Activated T-cell treated with anti-CD3 and anti-CD28 coated beads for 24 hours (primary cell): ENCODE measurements around the gene MARCHF4.
"Not testable (repeated sequence)": the region's sequence is repeated elsewhere in the genome, so short reads cannot be mapped to it uniquely, and the experiment has no call there.

Experiments
- DNase-seq: peaks from one replicate; pipeline ENCODE4 v3.0.0-alpha.2; 2020; ENCODE audit warnings: low read depth

Gene MARCHF4

GRCh38 chr2:216392018-216392562 is 19.8 kb upstream of the MARCHF4 start:
- DNase-seq: no peak

DNA sequence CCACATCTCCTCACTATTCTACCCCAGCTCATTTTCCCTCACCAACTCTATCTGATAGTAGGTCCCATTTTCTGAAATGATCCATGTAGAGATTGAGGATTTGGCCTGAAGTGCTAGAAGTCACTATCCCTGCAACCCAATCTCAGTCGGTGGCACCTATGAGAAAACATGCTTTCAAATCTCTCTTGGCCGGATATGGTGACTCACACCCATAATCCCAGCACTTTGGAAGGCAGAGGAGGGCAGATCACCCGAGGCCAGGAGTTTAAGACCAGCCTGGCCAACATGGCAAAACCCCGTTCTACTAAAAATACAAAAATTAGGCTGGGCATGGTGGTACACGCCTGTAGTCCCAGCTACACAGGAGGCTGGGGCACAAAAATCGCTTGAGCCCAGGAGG is 19.1 kb upstream of the MARCHF4 start:
- no peak for DNase-seq

DNA sequence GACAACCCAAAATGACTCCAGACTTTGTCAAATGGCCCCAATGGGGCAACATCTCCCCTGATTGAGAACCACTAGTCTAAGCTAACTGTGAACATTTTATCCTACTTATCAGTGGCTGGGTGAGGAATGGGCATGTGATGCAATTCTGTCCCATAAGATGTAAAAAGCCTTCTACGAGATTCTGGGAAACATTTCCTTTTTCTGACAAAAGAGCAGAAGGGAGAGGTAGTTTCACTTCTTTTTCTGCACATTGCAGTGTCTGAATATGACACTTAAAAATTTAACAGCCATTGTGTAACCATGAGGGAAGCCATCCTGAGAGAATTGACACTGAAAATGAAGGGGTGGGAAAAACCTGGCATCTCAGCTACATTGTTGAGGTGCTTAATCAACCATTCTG is 17.3 kb upstream of the MARCHF4 start:
- DNase-seq: no peak

- DNase-seq: no peak
These were observed 16.0 kb upstream of the MARCHF4 start for GRCh38 chr2:216388046-216388884.

- DNase-seq: no peak
These were observed 15.0 kb upstream of the MARCHF4 start for GRCh38 chr2:216387262-216387661.

- no peak for DNase-seq
These were observed 13.2 kb upstream of the MARCHF4 start for GRCh38 chr2:216385478-216385877.

DNA sequence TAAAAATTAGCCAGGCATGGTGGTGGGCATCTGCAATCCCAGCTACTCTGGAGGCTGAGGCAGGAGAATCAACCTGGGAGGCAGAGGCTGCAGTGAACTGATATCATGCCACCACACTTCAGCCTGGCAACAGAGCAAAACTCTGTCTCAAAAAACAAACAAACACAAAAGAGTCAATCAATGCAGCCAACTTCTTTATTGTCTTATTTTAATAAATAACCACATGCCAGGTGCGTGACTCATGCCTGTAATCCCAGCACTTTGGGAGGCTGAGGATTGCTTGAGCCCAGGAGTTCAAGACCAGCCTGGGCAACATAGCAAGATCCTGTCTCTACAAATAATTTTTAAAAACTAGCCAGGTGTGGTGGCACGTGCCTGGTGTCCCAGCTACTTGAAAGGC is 12.1 kb upstream of the MARCHF4 start:
- not testable (repeated sequence) for DNase-seq

DNA sequence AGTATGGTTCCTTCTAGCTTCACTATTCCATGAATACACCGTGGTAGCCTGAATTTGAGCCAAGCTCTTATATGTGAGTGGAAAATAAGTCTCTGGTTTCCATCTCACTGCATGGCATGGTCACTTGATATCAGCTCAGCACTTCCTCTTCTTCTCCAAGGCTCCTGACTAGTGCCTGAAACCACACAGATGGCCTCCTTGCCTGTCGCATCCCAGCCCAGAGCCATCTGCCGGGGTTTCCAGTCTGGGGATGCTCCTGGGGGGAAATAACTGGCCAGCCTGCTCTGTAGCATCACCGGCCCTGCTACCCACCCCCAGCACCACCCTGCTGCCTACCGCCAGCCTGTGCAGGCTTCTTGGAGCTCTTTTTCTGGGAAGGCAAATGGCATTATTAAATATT is 7.7 kb upstream of the MARCHF4 start:
- DNase-seq: no peak

DNA sequence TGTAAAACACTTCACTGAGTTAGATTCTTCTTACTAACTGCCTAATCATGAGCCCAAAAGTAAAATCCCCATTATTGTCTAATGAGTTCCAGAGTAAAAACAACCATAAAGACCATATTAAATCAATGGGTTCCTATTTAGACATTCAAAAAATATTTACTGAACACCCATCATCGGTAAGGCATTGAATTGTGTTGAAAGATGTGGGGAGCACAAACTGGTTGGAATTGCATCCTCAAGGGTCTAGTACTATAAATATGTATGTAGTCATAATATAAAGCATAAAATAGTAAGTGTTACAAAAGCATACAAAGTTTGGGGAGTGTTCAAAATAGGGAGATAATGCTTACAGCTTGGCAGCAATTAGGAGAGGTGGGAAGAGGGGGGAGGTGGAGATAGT is 3.0 kb upstream of the MARCHF4 start:
- DNase-seq: no peak

DNA sequence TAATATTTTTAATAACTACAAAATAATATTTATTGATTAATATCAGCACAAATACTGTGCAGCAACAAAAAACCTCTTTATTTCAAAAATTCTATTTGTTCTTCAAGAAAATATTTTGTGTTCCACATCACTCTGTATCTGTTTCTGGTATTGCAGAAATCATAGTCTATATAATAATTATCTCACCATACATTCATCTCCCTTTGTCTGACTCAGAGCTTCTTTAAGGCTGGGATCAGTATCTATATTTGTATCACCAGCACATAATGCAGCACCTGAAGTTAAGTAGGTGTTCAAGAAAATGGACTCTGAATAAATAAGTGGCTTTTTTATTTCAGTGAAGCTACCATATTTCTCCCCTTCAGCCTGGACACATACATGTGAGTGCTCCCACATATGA is 1.6 kb upstream of the MARCHF4 start:
- DNase-seq: no peak

DNA sequence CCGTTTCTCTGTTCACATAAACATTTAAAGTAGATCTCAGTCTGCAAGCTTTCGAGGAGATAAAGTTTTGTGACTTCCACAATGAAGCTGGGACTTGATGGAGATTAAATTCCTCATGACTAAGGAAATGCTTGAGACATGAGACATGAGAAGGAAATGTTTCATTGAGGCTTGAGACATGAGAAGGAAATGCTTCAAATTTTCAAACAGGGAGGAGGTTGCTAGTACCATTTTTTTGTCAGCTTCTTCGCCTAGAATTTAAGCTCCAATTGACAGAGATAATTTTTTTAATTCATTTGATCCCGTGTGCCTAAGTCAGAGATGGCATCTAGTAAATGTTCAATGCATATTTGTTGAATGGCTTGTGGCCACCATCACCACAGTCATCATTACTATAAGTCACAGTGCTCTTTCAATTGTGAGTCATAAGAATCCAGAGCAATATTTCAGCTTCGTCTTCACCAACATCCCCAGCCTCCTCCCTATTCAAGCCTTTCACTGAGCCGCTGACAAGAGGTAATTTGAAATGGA is 543 bp upstream of the MARCHF4 start:
- no peak for DNase-seq

GRCh38 chr2:216370961-216371712 is 1.1 kb downstream of the MARCHF4 start:
- no peak for DNase-seq

GRCh38 chr2:216369821-216370220 is 2.5 kb downstream of the MARCHF4 start:
- no peak for DNase-seq

GRCh38 chr2:216366777-216367471 is 5.4 kb downstream of the MARCHF4 start:
- DNase-seq: no peak

- DNase-seq: no peak
These were observed 6.8 kb downstream of the MARCHF4 start for GRCh38 chr2:216365518-216365917.

DNA sequence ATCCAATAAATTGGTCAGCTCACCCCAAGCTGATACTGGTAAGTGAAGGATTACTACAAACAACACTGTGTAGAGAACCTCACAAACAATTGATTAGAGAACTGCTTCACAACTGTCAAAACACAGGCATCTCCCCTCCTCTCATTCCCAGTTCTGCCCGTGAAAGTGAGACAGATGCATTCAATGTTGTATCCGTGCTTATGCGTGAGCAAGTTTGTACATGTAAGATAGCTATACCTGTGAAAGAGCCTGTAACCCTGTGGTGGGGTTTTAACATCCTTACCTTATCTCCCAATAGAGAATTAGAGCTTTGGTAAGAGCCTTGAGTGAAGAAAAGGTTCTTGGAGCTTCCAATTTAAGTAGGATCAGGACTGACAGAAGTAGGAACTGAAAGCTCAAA is 9.1 kb downstream of the MARCHF4 start:
- DNase-seq: no peak

GRCh38 chr2:216362730-216363129 is 9.6 kb downstream of the MARCHF4 start:
- no peak for DNase-seq

- no peak for DNase-seq
These were observed 16.6 kb downstream of the MARCHF4 start for GRCh38 chr2:216355711-216356110.

- no peak for DNase-seq
These were observed 18.0 kb downstream of the MARCHF4 start for GRCh38 chr2:216354306-216354705.

DNA sequence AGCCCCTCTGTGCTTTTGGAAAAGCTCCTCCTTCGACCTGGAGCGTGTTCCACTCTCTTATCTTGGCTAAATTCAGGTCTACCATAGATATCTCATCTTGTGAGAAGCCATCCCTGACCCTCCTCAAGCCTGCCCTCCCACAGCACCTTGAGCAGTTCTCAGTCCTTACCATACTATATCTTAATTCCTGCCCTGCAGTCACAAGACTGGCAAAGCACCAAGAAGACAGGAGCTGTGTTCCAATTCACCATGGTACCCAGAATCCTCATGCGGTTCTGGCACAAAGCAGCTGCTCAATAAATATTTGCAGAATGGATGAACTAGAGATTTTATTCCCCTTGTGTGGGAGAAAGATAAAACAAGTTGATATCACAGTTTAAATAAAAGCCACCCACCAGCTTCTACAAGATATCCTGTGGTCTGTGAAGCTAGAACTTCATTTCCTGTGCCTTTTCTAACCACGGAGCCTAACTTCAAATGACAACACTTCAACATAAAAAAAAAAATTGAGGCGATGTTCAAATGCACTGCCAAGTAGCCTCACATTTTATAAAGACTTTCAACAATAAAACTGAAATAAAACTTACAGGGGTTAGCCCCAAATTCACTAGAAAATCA is 19.5 kb downstream of the MARCHF4 start:
- DNase-seq: no peak

- DNase-seq: no peak
These were observed 20.9 kb downstream of the MARCHF4 start for GRCh38 chr2:216351172-216351925.
